Measurements from ENCODE around the gene RAB9B. TPM values are rescaled to one million over a fixed set of nuclear protein-coding genes. Genes with fewer than 3 reads are reported as not detected.

RAB9B gene
- polyA plus RNA-seq, 1 of the 3 experiments (the other 2 are of a cell fraction), result 0.64 TPM

- no peak for DNase-seq
- Histone ChIP-seq H3K9me2 (no peaks in the 10 kb centered on the region), H3K4me2 (no peak overlapping the region), H3K4me1 (ENCODE audit: control insufficient read depth in 1 of 2, insufficient read depth in 2 of 2, low read depth in 1 of 2, low read length in 1 of 2) (peaks cover 0 to 8% of the 10 kb centered on the region in 2 experiments; a peak in 1 of 4 replicates), H3K9me3 (no peaks in the 10 kb centered on the region), H3F3A (replicated peaks; ENCODE audit: insufficient read depth) (peaks cover 7% of the 10 kb centered on the region), H4K20me1 (ENCODE audit: insufficient read depth) (no peaks in the 10 kb centered on the region), H3K79me2 (ENCODE audit: insufficient read depth) (no peaks in the 10 kb centered on the region), H3K36me3 (replicated peaks in 1 of 2; ENCODE audit: control insufficient read depth in 1 of 2, insufficient read depth in 2 of 2, low read length in 1 of 2) (no peaks in the 10 kb centered on the region), H3K27me3 (ENCODE audit: insufficient read depth) (no peaks in the 10 kb centered on the region; the same call in 1 of the 2 replicates), H2AFZ (ENCODE audit: low read depth) (no peak overlapping the region), H3K27ac (ENCODE audit: low read depth in 2 of 2, low read length in 1 of 2) (no peak overlapping the region), H3K4me3 (ENCODE audit: low read depth in 2 of 2, low read length in 1 of 2) (no peak overlapping the region), H3K9ac (no peak overlapping the region)
- WGBS (ENCODE audit: low lambda C conversion rate), result 43% methylated on average over 2 of the region's 2 CpGs
- TF ChIP-seq CHD2 (IDR thresholded peaks at IDR 0.05; ENCODE audit: low read length, partially characterized antibody), result no peak
- no peak for TF ChIP-seq EP300 (IDR thresholded peaks at IDR 0.05; ENCODE audit: borderline replicate concordance in 1 of 2, low read depth in 1 of 2, low read length in 1 of 2)
- TF ChIP-seq PBX3 (IDR thresholded peaks at IDR 0.05), result no peak
- no peak for TF ChIP-seq SIN3A (IDR thresholded peaks at IDR 0.05; ENCODE audit: borderline replicate concordance, low read depth, low read length)
- no peak for TF ChIP-seq ELF1 (IDR thresholded peaks at IDR 0.05)
- TF ChIP-seq POLR2AphosphoS5 (IDR thresholded peaks at IDR 0.05; ENCODE audit: low read depth, low read length), result no peak
- TF ChIP-seq JUND (IDR thresholded peaks at IDR 0.05), result no peak
- TF ChIP-seq TCF12 (IDR thresholded peaks at IDR 0.05), result no peak
- no peak for TF ChIP-seq MAX (IDR thresholded peaks at IDR 0.05; ENCODE audit: low read depth)
- TF ChIP-seq YY1 (IDR thresholded peaks at IDR 0.05; ENCODE audit: low read depth), result no peak
- no peak for TF ChIP-seq ZBTB33 (IDR thresholded peaks at IDR 0.05; ENCODE audit: borderline replicate concordance, low read depth)
- no peak for TF ChIP-seq TAF1 (IDR thresholded peaks at IDR 0.05; ENCODE audit: borderline replicate concordance, low read depth, low read length)
- no peak for TF ChIP-seq EZH2phosphoT487 (IDR thresholded peaks at IDR 0.05; ENCODE audit: borderline replicate concordance, low read depth)
- TF ChIP-seq FOXM1 (IDR thresholded peaks at IDR 0.05; ENCODE audit: low read depth), result no peak
- TF ChIP-seq FOXJ3 (CRISPR knock-in tag; IDR thresholded peaks at IDR 0.05), result no peak
- TF ChIP-seq MXI1 (IDR thresholded peaks at IDR 0.05; ENCODE audit: low read depth, low read length), result no peak
- TF ChIP-seq IRF3 (IDR thresholded peaks at IDR 0.05; ENCODE audit: low read depth, low read length), result no peak
- TF ChIP-seq TEAD4 (IDR thresholded peaks at IDR 0.05; ENCODE audit: borderline replicate concordance, insufficient read depth), result no peak
- ChIA-PET POLR2A (no interaction called here), CTCF (interaction anchor here (0.6 to 3.1 kb wide), 5 partner anchors 9 to 664 kb away, joined by 3 to 15 read pairs (median 5); no protein-coding TSS in a partner anchor)
These were observed 3.5 kb downstream of the RAB9B start for GRCh38 chrX:103828529-103828928.
